Body of pancreas (tissue), 4 donors: Measurements from ENCODE around the gene P2RX4.

ENCODE experiments used
- CTCF ChIP-seq, 7 experiments: fragments of 450-650 bp in 4 of 7; fragments of 200-600 bp in 3 of 7; sonication (generic) in 3 of 7; IDR thresholded peaks; one replicate each; pipeline ENCODE4 v1.5.1; 2016 to 2019; ENCODE audit warnings: antibody characterized with exemption in 7 of 7
- POLR2A ChIP-seq, 3 donors: fragments of 450-650 bp; IDR thresholded peaks; one replicate each; pipeline ENCODE4 v1.6.1; 2016; ENCODE audit warnings: antibody characterized with exemption in 3 of 3, mild to moderate bottlenecking in 2 of 3

- TF ChIP-seq CTCF (IDR thresholded peaks at IDR 0.05) = no peak
- TF ChIP-seq POLR2A (IDR thresholded peaks at IDR 0.05) = no peak
Observed at GRCh38 chr12:121214166-121214777, 4.3 kb downstream of the P2RX4 start.
